H9 (cell line): Measurements from ENCODE around the gene ATP8A2. TPM values are rescaled to one million over a fixed set of nuclear protein-coding genes. Genes with fewer than 3 reads are reported as not detected.

Experiments
- DNase-seq: peaks from one replicate; pipeline ENCODE4 v3.0.0-alpha.2; 2017
- H2AFZ ChIP-seq: one replicate; pipeline ENCODE4 v1.6.1; 2013; ENCODE audit warnings: mild to moderate bottlenecking, low read length, control low read depth, moderate library complexity
- H2AK5ac ChIP-seq: 2 replicates; pipeline ENCODE4 v1.6.1; 2013; ENCODE audit warnings: low read length, control low read depth, mixed read lengths; ENCODE audit not compliant: insufficient read length
- H2BK120ac ChIP-seq: one replicate; pipeline ENCODE4 v1.6.1; 2013; ENCODE audit warnings: low read depth, mild to moderate bottlenecking, low read length, control low read depth, inconsistent platforms; ENCODE audit not compliant: poor library complexity, severe bottlenecking
- H2BK12ac ChIP-seq: 2 replicates; pipeline ENCODE4 v1.6.1; 2013; ENCODE audit warnings: low read length, control low read depth, mixed read lengths, low read depth; ENCODE audit not compliant: insufficient read length
- H2BK15ac ChIP-seq: 2 replicates; pipeline ENCODE4 v1.6.1; 2013; ENCODE audit warnings: low read depth, low read length, control low read depth
- H2BK20ac ChIP-seq: one replicate; pipeline ENCODE4 v1.6.1; 2013; ENCODE audit warnings: low read depth, mild to moderate bottlenecking, low read length, control low read depth, inconsistent platforms; ENCODE audit not compliant: poor library complexity, severe bottlenecking
- H2BK5ac ChIP-seq: 2 replicates; pipeline ENCODE4 v1.6.1; 2013; ENCODE audit warnings: low read length, control low read depth, mixed read lengths; ENCODE audit not compliant: insufficient read length
- H3K14ac ChIP-seq: 2 replicates; pipeline ENCODE4 v1.6.1; 2013; ENCODE audit warnings: low read length, control low read depth; ENCODE audit not compliant: insufficient read depth
- H3K18ac ChIP-seq: 2 replicates; pipeline ENCODE4 v1.6.1; 2013; ENCODE audit warnings: low read depth, mild to moderate bottlenecking, mixed read lengths, low read length, control low read depth; ENCODE audit not compliant: insufficient read length
- H3K23ac ChIP-seq: 2 replicates; pipeline ENCODE4 v1.6.1; 2013; ENCODE audit warnings: low read length, control low read depth, mixed read lengths, low read depth; ENCODE audit not compliant: insufficient read length
- H3K23me2 ChIP-seq: 2 replicates; pipeline ENCODE4 v1.6.1; 2013; ENCODE audit warnings: low read depth, mild to moderate bottlenecking, mixed read lengths, low read length, control low read depth; ENCODE audit not compliant: insufficient read length, poor library complexity, severe bottlenecking
- H3K27ac ChIP-seq: 2 replicates; pipeline ENCODE4 v1.5.1; 2013; ENCODE audit warnings: low read length, control low read depth, mixed read lengths, low read depth; ENCODE audit not compliant: insufficient read length
- H3K27me3 ChIP-seq: 2 replicates; pipeline ENCODE4 v1.6.1; 2013; ENCODE audit warnings: low read length, control low read depth, inconsistent platforms; ENCODE audit not compliant: insufficient read depth
- H3K4ac ChIP-seq: 2 replicates; pipeline ENCODE4 v1.6.1; 2013; ENCODE audit warnings: low read depth, mild to moderate bottlenecking, control low read depth, inconsistent platforms, low read length, moderate library complexity
- H3K4me1 ChIP-seq: 2 replicates; pipeline ENCODE4 v1.6.1; 2013; ENCODE audit warnings: low read length, control low read depth, inconsistent platforms; ENCODE audit not compliant: insufficient read depth
- H3K4me2 ChIP-seq: 2 replicates; pipeline ENCODE4 v1.6.1; 2013; ENCODE audit warnings: low read length, control low read depth, mixed read lengths; ENCODE audit not compliant: insufficient read length, insufficient read depth
- H3K56ac ChIP-seq: 2 replicates; pipeline ENCODE4 v1.6.1; 2013; ENCODE audit warnings: low read depth, mild to moderate bottlenecking, mixed read lengths, low read length, control low read depth; ENCODE audit not compliant: insufficient read length
- H3K79me1 ChIP-seq: 2 replicates; pipeline ENCODE4 v1.6.1; 2013; ENCODE audit warnings: low read depth, mild to moderate bottlenecking, moderate library complexity, low read length, control low read depth, inconsistent platforms; ENCODE audit not compliant: insufficient read depth, poor library complexity, severe bottlenecking
- H3K79me2 ChIP-seq: 2 replicates; pipeline ENCODE4 v1.6.1; 2013; ENCODE audit warnings: low read length, control low read depth, inconsistent platforms; ENCODE audit not compliant: insufficient read depth
- H3K9ac ChIP-seq: 2 replicates; pipeline ENCODE4 v1.6.1; 2013; ENCODE audit warnings: low read length, control low read depth, mixed read lengths; ENCODE audit not compliant: insufficient read length; ENCODE audit errors: extremely low read depth
- H3K9me3 ChIP-seq: one replicate; pipeline ENCODE4 v1.6.1; 2013; ENCODE audit warnings: low read depth, low read length, inconsistent platforms; ENCODE audit not compliant: control insufficient read depth
- H3T11ph ChIP-seq: one replicate; pipeline ENCODE4 v1.6.1; 2013; ENCODE audit warnings: mild to moderate bottlenecking, low read length, control low read depth, inconsistent platforms
- H4K20me1 ChIP-seq: one replicate; pipeline ENCODE4 v1.6.1; 2013; ENCODE audit not compliant: control insufficient read depth, insufficient read length, insufficient read depth
- H4K5ac ChIP-seq: 2 replicates; pipeline ENCODE4 v1.6.1; 2013; ENCODE audit warnings: low read depth, mild to moderate bottlenecking, mixed read lengths, low read length, control low read depth; ENCODE audit not compliant: insufficient read length
- H4K8ac ChIP-seq: replicated peaks from 2 replicates; pipeline ENCODE4 v1.6.1; 2013; ENCODE audit warnings: low read length, control low read depth, mixed read lengths, low read depth; ENCODE audit not compliant: insufficient read length
- H4K91ac ChIP-seq: 2 replicates; pipeline ENCODE4 v1.6.1; 2013; ENCODE audit warnings: low read depth, mild to moderate bottlenecking, moderate library complexity, mixed read lengths, low read length, control low read depth; ENCODE audit not compliant: insufficient read length
- H3K27ac Mint-ChIP-seq, 3 experiments: 2 replicates in 2 of 3; 3 replicates in 1 of 3; pipeline ENCODE4 v1.8.0; 2020 to 2021; ENCODE audit warnings: mixed read lengths in 3 of 3, mild to moderate bottlenecking in 1 of 3, moderate library complexity in 1 of 3
- H3K27me3 Mint-ChIP-seq: 2 replicates; pipeline ENCODE4 v1.8.0; 2021; ENCODE audit warnings: low read depth, mild to moderate bottlenecking, moderate library complexity, mixed read lengths
- H3K36me3 Mint-ChIP-seq, 3 experiments: 2 replicates in 2 of 3; 3 replicates in 1 of 3; pipeline ENCODE4 v1.8.0; 2020 to 2021; ENCODE audit warnings: low read depth in 3 of 3, mixed read lengths in 3 of 3; ENCODE audit not compliant: insufficient read depth in 1 of 3
- H3K4me1 Mint-ChIP-seq, 2 experiments: 2 replicates each; pipeline ENCODE4 v1.8.0; 2020; ENCODE audit warnings: mixed read lengths in 2 of 2
- H3K4me3 Mint-ChIP-seq, 2 experiments: 2 replicates in 1 of 2; 3 replicates in 1 of 2; pipeline ENCODE4 v1.8.0; 2020 to 2021; ENCODE audit warnings: mild to moderate bottlenecking in 2 of 2, mixed read lengths in 2 of 2, moderate library complexity in 1 of 2
- H3K9me3 Mint-ChIP-seq, 2 experiments: 2 replicates in 1 of 2; 3 replicates in 1 of 2; pipeline ENCODE4 v1.8.0; 2020; ENCODE audit warnings: mild to moderate bottlenecking in 2 of 2, mixed read lengths in 2 of 2, moderate library complexity in 1 of 2
- WGBS: extraction: QIAGEN DNeasy Blood & Tissue Kit; methylation state at CpG from one replicate; pipeline ENCODE4 v1.1.7; 2013; ENCODE audit warnings: missing lambda C conversion rate, low lambda C conversion rate, mixed read lengths; ENCODE audit not compliant: insufficient read length; ENCODE audit errors: extremely low coverage; 5-methylcytosine and 5-hydroxymethylcytosine counted together
- total RNA-seq: library from RNA; stranded (reverse); gene quantifications from 2 replicates; pipeline ENCODE4 v1.2.1, GENCODE V29; 2021
- TF ChIP-seq, protein P1 (sequence below): fragments of 200-600 bp; sonication (generic); conservative IDR thresholded peaks from 3 replicates; pipeline ENCODE4 v1.8.0; 2021; ENCODE audit warnings: antibody characterized with exemption, mild to moderate bottlenecking

Gene ATP8A2
- total RNA-seq, 1 experiment from 2014 or later, result 18.2 TPM

- Histone ChIP-seq H3K79me1 (no peaks in the 10 kb centered on the region), H3K79me2 (no peaks in the 10 kb centered on the region), H3K4me1 (peaks cover 4% of the 10 kb centered on the region; the same call in 1 of the 2 replicates), H3K4ac (no peak overlapping the region), H3K27ac (no peak overlapping the region), H3K27me3 (no peaks in the 10 kb centered on the region; the same call in 1 of the 2 replicates), H2AFZ (no peak overlapping the region), H3K18ac (no peak overlapping the region), H3K56ac (no peak overlapping the region), H4K8ac (no peak overlapping the region), H3K23me2 (no peaks in the 10 kb centered on the region), H2AK5ac (no peak overlapping the region), H3T11ph (no peak overlapping the region), H2BK12ac (no peak overlapping the region), H2BK5ac (no peak overlapping the region), H2BK15ac (no peak overlapping the region), H2BK20ac (no peak overlapping the region), H4K20me1 (no peaks in the 10 kb centered on the region), H4K91ac (no peak overlapping the region), H4K5ac (no peak overlapping the region), H3K23ac (no peak overlapping the region), H2BK120ac (no peak overlapping the region), H3K9me3 (no peaks in the 10 kb centered on the region), H3K4me2 (no peak overlapping the region), H3K9ac (no peak overlapping the region), H3K14ac (no peak overlapping the region; the same call in 1 of the 2 replicates)
- Mint-ChIP-seq H3K27ac (peak overlapping the region in 1 of 3 experiments; percentile 11; a peak in 1 of 7 replicates), H3K36me3 (peaks cover 0 to 3% (median 0%) of the 10 kb centered on the region in 3 experiments; a peak in 1 of 7 replicates), H3K9me3 (no peaks in the 10 kb centered on the region), H3K4me3 (no peak overlapping the region), H3K4me1 (peaks cover 40 to 42% of the 10 kb centered on the region in 2 experiments), H3K27me3 (peaks cover 9% of the 10 kb centered on the region)
- TF ChIP-seq, protein P1, sequence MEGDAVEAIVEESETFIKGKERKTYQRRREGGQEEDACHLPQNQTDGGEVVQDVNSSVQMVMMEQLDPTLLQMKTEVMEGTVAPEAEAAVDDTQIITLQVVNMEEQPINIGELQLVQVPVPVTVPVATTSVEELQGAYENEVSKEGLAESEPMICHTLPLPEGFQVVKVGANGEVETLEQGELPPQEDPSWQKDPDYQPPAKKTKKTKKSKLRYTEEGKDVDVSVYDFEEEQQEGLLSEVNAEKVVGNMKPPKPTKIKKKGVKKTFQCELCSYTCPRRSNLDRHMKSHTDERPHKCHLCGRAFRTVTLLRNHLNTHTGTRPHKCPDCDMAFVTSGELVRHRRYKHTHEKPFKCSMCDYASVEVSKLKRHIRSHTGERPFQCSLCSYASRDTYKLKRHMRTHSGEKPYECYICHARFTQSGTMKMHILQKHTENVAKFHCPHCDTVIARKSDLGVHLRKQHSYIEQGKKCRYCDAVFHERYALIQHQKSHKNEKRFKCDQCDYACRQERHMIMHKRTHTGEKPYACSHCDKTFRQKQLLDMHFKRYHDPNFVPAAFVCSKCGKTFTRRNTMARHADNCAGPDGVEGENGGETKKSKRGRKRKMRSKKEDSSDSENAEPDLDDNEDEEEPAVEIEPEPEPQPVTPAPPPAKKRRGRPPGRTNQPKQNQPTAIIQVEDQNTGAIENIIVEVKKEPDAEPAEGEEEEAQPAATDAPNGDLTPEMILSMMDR, result no peak
- DNase-seq, result no peak
- WGBS, result no CpG with 5 or more reads among the region's 22 CpGs
Observed at GRCh38 chr13:26019881-26020870, 648.4 kb downstream of the ATP8A2 start.
